Body of pancreas (tissue), 4 donors: ENCODE data around the gene PAK4.

Experiments used
- POLR2A ChIP-seq, 3 donors: fragments of 450-650 bp; IDR thresholded peaks; one replicate each; pipeline ENCODE4 v1.6.1; 2016; ENCODE audit warnings: antibody characterized with exemption in 3 of 3, mild to moderate bottlenecking in 2 of 3
- TF ChIP-seq, protein P1 (sequence below), 7 experiments: fragments of 450-650 bp in 4 of 7; fragments of 200-600 bp in 3 of 7; sonication (generic) in 3 of 7; IDR thresholded peaks; one replicate each; pipeline ENCODE4 v1.5.1; 2016 to 2019; ENCODE audit warnings: antibody characterized with exemption in 7 of 7

DNA sequence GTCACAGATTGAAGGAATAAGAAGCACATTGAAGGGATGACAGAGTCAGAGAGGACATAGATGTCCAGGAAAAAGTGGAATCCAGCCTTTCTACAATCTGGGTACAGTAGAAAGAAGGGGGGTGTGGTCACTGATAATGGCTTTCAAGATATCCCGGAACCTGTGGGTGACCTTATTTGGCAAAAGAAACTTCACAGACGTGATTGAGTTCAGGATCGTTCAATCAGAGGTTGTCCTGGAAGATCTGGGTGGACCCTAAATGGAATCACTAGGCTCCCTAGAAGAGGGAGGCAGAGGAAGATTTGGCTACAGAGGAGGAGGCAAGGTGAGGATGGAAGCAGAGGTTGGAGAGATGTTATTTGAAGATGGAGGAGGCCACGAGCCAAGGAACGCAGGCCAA is 91.5 kb downstream of the PAK4 start:
- TF ChIP-seq, protein P1, sequence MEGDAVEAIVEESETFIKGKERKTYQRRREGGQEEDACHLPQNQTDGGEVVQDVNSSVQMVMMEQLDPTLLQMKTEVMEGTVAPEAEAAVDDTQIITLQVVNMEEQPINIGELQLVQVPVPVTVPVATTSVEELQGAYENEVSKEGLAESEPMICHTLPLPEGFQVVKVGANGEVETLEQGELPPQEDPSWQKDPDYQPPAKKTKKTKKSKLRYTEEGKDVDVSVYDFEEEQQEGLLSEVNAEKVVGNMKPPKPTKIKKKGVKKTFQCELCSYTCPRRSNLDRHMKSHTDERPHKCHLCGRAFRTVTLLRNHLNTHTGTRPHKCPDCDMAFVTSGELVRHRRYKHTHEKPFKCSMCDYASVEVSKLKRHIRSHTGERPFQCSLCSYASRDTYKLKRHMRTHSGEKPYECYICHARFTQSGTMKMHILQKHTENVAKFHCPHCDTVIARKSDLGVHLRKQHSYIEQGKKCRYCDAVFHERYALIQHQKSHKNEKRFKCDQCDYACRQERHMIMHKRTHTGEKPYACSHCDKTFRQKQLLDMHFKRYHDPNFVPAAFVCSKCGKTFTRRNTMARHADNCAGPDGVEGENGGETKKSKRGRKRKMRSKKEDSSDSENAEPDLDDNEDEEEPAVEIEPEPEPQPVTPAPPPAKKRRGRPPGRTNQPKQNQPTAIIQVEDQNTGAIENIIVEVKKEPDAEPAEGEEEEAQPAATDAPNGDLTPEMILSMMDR (IDR thresholded peaks at IDR 0.05): no peak
- TF ChIP-seq POLR2A (IDR thresholded peaks at IDR 0.05): no peak
